ENCODE results near the gene LNP1. TPM values are rescaled to one million over a fixed set of nuclear protein-coding genes. Genes with fewer than 3 reads are reported as not detected.
A peak's percentile ranks its signal among the peaks of the same experiment; 100 is the strongest.

LNP1 gene
- total and polyA plus RNA-seq, 7 donors = 0.69 to 3.6 (median 2.9) TPM

- DNase-seq = no peak
- Histone ChIP-seq H3K36me3 (no peaks in the 10 kb centered on the region), H3K27me3 (no peaks in the 10 kb centered on the region), H3K9me3 (no peaks in the 10 kb centered on the region), H3K4me1 (no peaks in the 10 kb centered on the region), H3K27ac (no peak overlapping the region), H3K4me3 (no peak overlapping the region)
- no peak for TF ChIP-seq CTCF (IDR thresholded peaks at IDR 0.05)
- no peak for TF ChIP-seq POLR2AphosphoS5 (IDR thresholded peaks at IDR 0.05)
- no peak for TF ChIP-seq EP300 (IDR thresholded peaks at IDR 0.05)
- TF ChIP-seq POLR2A (IDR thresholded peaks at IDR 0.05) = no peak
- intact Hi-C loops (cut with DNase I) = no loop called here
- 77 to 92% methylated on average over 2 of the region's 2 CpGs for WGBS, 2 donors
These were observed 54.7 kb downstream of the LNP1 start for GRCh38 chr3:100455841-100456550.

GRCh38 chr3:100456745-100457144 lies 55.4 kb downstream of the LNP1 start:
- Histone ChIP-seq H3K36me3 (no peaks in the 10 kb centered on the region), H3K4me1 (no peaks in the 10 kb centered on the region), H3K27ac (no peak overlapping the region), H3K27me3 (no peaks in the 10 kb centered on the region), H3K4me3 (no peak overlapping the region), H3K9me3 (no peaks in the 10 kb centered on the region)
- no peak for DNase-seq
- 91% methylated on average over 1 of the region's 1 CpG for WGBS, 2 donors
- TF ChIP-seq CTCF (IDR thresholded peaks at IDR 0.05) (no peak), POLR2A (IDR thresholded peaks at IDR 0.05) (no peak), EP300 (IDR thresholded peaks at IDR 0.05) (no peak)
- intact Hi-C loops (cut with DNase I) = no loop called here

- no peak overlapping the region for H3K27ac ChIP-seq
- no peaks in the 10 kb centered on the region for H3K4me1 ChIP-seq
- 98 to 100% methylated on average over 1 of the region's 1 CpG for WGBS, 2 donors
- intact Hi-C loops (cut with DNase I) = no loop called here
- no peaks in the 10 kb centered on the region for H3K36me3 ChIP-seq
- DNase-seq = no peak
- H3K4me3 ChIP-seq = no peak overlapping the region
- TF ChIP-seq EP300 (IDR thresholded peaks at IDR 0.05) (no peak), POLR2A (IDR thresholded peaks at IDR 0.05) (no peak)
- no peaks in the 10 kb centered on the region for H3K27me3 ChIP-seq
- no peaks in the 10 kb centered on the region for H3K9me3 ChIP-seq
These were observed 56.5 kb downstream of the LNP1 start for GRCh38 chr3:100457811-100458210.

- H3K27ac ChIP-seq = no peak overlapping the region
- no peaks in the 10 kb centered on the region for H3K27me3 ChIP-seq
- TF ChIP-seq POLR2A (IDR thresholded peaks at IDR 0.05) (no peak), CTCF (IDR thresholded peaks at IDR 0.05) (no peak), EP300 (IDR thresholded peaks at IDR 0.05) (no peak), POLR2AphosphoS5 (IDR thresholded peaks at IDR 0.05) (no peak)
- H3K36me3 ChIP-seq = no peaks in the 10 kb centered on the region
- WGBS, 2 donors = 97% methylated on average over 1 of the region's 1 CpG
- H3K9me3 ChIP-seq = no peaks in the 10 kb centered on the region
- intact Hi-C loops (cut with DNase I) = no loop called here
- H3K4me1 ChIP-seq = no peaks in the 10 kb centered on the region
- no peak overlapping the region for H3K4me3 ChIP-seq
- no peak for DNase-seq
These were observed 57.5 kb downstream of the LNP1 start for GRCh38 chr3:100458814-100459213.

GRCh38 chr3:100463002-100463401 lies 61.7 kb downstream of the LNP1 start:
- H3K27ac ChIP-seq = no peak overlapping the region
- H3K36me3 ChIP-seq = no peaks in the 10 kb centered on the region
- intact Hi-C loops (cut with DNase I) = loop anchor here (10.0 kb wide), 1 partner anchor 732 kb away; no protein-coding TSS in a partner anchor
- no peaks in the 10 kb centered on the region for H3K27me3 ChIP-seq
- TF ChIP-seq CTCF (IDR thresholded peaks at IDR 0.05) = peak; percentile 14 to 63 (median 58)
- peak in 1 of 4 donors; percentile 11 for TF ChIP-seq POLR2AphosphoS5 (IDR thresholded peaks at IDR 0.05)
- TF ChIP-seq POLR2A (IDR thresholded peaks at IDR 0.05) = no peak
- no peak overlapping the region for H3K4me3 ChIP-seq
- 0 to 7% methylated on average over 3 of the region's 3 CpGs for WGBS, 2 donors
- DNase-seq = no peak
- peaks cover 0 to 3% (median 1%) of the 10 kb centered on the region in 4 donors for H3K9me3 ChIP-seq
- no peaks in the 10 kb centered on the region for H3K4me1 ChIP-seq
